NCI-H2227 (cell line): ENCODE data around the gene CD96.
"Not testable (repeated sequence)": the region's sequence is repeated elsewhere in the genome, so short reads cannot be mapped to it uniquely, and the experiment has no call there.

Experiments used
- DNase-seq: peaks from one replicate; lab custom pipeline; 2025; ENCODE audit not compliant: unreplicated experiment; lab: John Stamatoyannopoulos, UW

Gene CD96, protein sequence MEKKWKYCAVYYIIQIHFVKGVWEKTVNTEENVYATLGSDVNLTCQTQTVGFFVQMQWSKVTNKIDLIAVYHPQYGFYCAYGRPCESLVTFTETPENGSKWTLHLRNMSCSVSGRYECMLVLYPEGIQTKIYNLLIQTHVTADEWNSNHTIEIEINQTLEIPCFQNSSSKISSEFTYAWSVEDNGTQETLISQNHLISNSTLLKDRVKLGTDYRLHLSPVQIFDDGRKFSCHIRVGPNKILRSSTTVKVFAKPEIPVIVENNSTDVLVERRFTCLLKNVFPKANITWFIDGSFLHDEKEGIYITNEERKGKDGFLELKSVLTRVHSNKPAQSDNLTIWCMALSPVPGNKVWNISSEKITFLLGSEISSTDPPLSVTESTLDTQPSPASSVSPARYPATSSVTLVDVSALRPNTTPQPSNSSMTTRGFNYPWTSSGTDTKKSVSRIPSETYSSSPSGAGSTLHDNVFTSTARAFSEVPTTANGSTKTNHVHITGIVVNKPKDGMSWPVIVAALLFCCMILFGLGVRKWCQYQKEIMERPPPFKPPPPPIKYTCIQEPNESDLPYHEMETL

DNA sequence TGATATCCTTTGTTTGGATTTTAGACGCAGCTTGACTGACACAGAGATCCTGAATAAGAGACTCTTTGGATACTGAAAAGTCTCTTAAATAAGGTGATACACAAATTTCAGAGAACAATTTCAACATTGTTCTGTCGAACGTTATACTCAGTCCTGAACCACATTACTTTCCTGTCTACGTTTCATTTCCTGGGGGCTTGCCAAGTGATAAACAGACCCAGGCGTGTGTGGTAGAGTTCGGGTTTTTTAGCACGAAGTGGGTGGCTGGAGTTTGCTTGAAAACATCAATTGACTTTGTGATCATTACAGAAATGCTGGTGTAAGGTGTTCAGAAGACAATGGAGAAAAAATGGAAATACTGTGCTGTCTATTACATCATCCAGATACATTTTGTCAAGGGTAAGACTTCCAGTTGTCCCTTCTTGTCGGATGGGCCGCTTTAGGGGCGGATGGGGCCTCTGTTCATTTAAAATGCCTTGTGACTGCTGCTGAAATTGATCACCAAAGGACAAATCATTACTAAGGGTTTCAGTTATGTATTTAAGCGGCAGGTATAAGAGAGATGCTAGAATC lies at the start of gene CD96:
Gene CD96 (plus strand): TSS at position 287 of the 573 bp plus-strand sequence. CDS start 52 bp downstream, at position 339.
- no peak for DNase-seq

DNA sequence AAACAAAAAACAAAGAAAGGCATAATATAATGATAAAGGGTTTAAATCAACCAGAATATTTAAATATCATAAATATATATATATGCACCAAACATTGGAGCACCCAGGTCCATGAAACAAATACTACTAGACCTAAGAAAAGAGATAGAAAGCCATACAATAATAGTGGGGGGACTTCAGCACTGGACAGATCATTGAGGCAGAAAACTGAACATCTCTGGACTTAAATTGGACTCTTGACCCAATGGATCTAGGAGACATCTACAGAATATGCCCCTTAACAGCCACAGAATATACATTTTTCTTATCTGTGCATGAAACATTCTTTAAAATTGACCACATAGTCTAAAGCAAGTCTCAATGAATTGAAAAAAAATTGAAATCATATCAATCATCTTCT lies 48.7 kb upstream of the CD96 start:
- DNase-seq, result no peak

DNA sequence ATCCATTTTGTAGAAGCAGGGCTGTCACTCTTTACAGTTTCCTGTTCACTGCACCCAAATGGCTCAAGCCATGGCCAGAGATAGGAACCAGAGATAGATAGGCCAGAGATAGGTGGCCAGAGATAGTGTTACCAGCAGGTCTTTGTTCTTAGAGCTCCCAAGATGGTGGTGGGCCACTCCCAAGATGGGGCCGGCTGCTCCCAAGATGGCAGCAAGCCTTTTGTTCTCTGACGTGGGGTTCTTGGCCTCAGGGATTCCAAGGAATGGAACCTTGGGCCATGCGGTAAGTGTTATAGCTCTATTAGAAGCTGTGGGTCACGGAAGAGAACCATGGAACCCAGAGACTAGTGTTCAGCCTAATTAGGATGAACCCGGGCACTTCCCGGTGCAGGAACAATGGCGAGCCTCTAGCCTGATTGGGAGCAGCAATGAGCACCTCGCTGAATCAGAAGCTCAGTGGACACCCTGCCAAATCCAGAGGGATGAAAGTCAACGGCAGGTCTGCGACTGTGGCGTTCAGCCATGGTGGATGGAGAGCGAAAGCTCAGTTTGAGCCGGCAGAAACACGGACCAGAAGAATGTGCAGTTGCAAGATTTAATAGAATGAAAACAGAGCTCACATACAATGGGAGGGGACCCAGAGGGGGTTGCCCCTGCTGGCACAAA lies 45.0 kb upstream of the CD96 start:
- peak; percentile 63 for DNase-seq

DNA sequence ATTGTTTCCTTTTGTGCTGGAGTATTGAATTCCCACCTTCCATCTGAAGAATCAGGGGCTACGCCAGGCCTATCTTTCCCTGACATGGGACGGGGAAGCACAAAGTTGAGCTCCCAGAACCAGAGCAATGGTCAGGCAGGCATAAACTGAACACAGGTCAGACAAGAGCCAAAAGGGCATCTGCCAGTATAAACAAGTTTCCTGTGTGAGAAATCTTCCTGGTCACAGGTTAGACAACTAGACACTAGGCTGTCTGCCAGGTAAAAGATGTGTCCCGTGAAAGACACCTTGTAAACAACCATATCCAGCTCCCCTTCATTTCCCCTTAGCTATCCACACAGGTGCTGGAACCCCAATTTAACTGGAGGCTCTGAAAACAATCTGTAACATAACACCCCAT lies 44.0 kb upstream of the CD96 start:
- DNase-seq, result no peak

DNA sequence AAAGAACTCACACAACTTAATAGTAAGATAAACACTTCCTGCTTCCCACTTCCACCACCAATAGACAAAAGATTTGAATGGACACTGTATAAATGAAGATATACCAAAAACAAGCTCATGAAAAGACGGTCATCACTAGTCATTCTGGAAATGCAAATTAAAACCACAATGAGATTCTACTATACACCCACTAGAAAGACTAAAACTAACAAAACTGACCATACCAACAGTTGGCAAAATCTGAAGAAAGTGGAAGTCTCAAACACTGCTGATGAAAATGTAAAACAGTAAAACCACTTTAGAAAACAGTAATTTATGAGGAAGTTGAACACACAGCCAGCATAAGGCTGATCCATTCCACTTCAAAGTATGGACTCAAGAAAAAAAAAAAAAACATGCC lies 35.6 kb upstream of the CD96 start:
- no peak for DNase-seq

DNA sequence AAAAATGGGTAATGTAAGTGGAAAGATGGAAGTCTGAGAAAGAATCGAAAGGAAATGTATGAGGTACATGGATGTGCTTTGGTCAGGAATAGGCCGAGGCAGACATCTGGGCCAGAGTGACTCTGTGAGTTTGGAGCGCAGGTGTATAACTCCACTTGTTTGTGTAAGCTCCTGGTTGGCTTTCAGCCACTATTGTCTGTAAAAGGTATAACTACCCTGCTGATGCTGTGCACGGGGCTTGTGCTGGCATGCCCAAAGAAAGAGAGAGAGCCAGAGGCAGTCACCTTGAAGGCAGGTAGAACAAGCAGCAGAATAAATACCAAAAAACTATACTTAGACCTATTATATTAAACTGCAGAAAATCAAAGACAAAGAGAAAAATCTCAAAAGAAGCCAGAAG lies 32.7 kb upstream of the CD96 start:
- no peak for DNase-seq

DNA sequence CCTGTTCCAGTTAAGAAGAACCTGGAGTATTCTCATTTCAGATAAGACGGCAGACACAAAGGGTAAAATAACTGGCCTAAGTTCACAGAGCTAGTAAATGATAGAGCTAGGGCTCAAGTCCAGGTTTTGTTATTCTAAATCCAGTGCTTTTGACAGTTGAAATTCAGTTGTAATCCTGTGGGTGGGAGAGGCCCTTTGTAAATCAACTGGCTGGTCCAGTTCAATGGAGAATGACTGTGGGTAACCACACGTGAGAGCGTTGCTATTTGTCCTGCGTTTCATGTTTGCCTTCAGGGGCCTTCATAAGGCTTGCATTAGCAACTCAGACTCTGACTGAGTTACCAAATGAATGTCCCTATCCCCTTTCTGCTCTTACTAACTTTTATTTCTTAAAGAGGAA lies 24.2 kb upstream of the CD96 start:
- no peak for DNase-seq

DNA sequence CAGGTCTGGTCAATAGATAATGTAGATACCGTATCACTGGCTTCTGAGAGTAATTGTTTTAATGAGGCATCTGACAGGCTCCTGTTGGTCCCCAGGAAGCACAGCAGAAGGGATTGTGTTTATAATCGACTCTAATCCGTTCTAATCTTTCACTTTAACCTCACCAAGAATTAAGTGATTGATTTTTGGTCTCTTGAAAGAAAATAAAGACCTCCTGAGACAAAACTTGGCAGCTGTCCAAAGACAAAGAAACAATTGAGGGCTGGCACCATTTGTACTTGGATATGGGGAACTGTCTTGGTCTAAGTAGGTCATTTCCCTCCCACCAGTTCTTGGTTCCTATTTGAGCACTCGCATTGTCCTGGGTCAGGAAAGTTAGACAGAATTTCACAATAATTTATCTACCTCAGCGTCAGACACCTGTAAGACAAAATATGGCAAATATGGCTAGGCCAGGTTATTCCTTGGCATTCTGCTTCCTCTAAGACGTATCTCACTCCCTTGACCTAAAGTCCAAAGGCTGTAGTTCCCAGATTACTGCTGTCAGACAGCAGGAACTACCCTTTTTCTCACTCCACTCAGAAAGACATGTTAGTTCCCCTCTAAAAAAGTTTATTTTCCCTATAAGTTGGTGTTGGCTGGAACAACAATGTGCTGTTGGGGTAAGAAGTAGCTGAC lies 22.7 kb upstream of the CD96 start:
- DNase-seq, result peak; percentile 48

DNA sequence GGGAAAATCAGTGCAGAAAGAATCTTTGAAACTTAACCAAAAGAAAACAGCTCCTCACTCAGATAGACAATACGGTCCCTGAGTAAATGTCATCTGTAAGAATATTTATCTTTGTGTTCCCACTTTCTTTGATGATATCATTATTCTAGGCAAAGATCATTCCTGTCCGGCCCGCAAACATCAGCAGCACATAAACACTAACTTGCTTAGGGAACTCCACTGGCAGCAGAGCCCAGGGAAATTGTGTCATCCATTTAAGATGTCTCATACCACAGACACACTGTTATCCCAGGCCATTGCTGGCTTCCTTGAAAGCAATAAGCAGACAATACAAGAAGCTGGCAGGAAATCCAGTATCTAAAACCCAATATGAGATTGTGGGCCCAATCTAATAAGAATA lies 20.1 kb upstream of the CD96 start:
- no peak for DNase-seq

DNA sequence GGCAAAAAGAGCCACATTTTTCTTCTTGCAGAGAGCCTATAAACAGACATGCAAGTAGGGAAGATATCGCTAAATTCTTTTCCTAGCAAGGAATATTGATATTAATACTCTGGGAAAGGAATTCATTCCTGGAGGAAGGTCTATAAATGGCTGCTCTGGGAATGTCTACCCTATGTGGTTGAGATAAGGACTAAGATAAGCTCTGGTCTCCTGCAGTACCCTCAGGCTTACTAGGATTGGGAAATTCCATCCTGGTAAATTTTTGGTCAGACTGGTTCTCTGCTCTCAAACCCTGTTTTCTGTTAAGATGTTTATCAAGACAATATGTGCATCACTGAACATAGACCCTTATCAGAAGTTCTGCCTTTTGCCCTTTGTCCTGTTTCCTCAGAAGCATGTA lies 17.5 kb upstream of the CD96 start:
- DNase-seq, result not testable (repeated sequence)

DNA sequence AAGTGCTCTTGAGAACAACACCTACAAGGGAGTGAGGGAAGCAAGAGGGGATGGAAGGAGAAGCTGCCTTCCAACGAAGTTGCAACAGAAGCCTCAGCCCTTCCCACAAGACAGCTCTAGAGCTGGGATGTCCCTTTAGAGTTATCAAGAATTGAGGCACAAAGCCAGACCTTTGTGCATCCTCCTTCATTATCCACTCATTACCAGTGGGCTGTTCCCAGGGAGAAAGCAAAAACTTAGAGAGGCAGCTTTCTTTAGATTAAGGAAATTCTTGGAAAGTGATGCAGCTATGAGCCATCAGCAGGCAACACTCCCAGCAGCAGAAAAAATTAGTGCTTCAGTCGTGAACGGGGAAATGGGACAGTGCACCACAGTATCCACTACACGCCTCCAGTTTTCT lies 10.6 kb upstream of the CD96 start:
- DNase-seq, result no peak

DNA sequence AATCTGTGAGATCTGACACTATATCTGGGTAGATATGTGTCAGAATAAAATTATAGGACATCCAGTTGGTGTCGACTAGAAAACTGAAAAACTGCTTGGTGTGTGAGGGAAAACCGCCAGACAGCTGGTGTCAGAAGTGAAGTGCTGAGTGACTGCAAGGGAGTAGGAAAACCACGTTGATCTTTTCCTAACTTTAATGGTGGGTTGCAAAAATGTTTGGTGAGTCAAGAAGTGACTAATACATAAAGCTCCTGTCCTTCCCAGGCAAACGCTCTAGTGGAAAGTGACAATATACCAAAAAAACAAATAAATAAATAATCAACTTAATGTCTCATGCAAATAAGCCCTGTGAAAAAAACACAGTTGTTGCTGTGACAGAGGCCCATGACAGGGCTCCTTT lies 7.3 kb upstream of the CD96 start:
- no peak for DNase-seq

DNA sequence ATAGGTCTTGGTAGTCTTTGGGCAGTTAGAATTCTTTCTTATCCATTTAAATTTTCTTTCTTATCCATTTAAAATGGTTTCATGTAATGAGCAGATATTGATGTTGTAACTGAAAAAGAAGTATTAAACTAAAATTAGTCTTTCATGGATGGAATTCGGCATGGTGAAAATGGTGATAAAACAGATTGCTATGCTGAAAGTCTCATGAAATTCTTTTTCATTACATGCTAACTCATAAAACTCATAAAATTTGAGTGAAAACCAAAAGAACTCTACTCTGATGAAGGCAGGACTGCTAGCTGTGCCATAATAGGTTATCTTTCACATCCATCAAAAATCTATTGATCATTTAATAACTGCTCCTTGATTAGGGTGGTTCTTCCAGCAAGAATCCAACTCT lies 3.9 kb upstream of the CD96 start:
- DNase-seq, result no peak

DNA sequence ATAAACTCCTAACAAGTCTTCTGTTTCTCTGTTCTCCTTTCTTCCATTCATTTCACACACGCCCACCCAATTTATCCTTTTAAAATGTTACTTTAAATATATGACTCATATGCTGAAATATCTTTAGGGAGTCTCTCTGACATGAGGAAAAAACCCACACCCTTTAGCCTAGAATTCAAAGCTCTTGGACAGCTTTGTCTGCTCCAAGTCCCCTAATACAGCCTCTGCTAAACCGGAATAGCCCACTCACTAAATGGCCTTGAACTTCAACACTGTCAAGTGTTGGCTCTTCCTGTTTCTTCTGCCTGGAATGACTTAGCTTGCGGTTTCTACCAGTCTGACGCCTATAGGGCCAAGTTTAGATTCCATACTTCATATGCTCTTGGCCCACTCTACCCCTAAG lies 3.3 kb upstream of the CD96 start:
- no peak for DNase-seq

DNA sequence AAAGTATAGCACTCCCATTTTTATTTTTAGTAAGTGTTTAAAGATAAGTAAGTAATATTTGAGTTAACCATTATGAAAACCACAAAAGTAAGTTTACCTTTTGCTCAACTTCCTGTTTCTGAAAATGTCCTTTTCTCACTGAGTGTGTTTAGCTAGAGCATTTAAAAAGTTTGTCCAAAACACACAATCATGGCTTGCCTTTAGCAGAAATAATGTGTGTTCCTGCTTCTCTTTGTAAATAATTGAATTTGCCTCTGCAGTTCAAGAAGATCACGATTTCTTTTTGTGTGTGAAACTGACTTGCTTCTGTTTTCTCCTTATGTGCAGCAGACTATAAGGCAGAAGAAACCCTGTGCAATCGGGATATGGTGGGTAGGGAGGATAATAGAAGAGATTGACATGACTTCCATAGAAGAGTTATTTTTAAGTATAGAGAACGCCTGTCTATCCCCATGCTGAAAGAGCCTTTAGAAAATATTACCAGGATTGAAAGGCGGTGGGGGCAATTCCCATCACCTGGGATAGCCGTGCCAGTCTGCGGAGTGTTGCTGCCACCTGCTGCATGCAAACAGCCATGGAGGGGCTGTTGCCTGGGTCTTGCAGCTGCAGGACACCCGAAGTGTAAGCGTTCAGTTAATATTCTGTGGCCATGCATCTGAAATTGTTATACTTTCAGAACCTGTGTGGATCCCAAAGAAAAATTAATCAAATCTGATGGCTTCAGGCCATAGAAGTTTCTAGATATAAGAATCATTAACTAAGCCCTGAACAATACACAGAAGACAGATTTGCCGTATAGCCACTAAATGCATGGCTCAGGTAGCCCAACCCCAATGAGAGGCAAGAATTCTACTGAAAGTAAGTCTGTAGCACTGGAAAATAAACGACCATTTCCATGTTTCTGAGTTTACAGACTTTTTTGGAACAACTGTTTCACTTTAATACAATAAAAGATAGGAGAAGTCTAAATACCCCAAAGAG lies 2.4 kb upstream of the CD96 start:
- DNase-seq, result peak; percentile 52

DNA sequence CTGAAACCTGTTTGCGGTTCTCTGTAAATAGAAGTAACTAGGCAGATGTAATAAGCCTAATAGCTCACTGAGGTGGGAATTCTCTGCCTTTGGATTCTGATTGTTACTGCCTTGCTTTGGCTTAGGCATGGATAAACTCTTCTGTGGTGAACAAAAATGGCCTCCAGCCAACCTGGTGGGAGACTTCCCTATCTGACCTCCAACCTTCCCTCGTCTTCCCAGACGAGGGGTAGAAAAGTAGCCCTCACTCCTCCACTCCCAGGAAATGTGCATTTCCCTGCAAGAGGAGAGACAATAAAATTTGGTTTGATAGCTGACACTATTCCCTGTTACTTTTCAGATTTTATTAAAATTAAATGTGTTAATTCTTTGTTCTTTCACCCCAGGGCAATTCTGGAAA lies 606 bp upstream of the CD96 start:
- no peak for DNase-seq

DNA sequence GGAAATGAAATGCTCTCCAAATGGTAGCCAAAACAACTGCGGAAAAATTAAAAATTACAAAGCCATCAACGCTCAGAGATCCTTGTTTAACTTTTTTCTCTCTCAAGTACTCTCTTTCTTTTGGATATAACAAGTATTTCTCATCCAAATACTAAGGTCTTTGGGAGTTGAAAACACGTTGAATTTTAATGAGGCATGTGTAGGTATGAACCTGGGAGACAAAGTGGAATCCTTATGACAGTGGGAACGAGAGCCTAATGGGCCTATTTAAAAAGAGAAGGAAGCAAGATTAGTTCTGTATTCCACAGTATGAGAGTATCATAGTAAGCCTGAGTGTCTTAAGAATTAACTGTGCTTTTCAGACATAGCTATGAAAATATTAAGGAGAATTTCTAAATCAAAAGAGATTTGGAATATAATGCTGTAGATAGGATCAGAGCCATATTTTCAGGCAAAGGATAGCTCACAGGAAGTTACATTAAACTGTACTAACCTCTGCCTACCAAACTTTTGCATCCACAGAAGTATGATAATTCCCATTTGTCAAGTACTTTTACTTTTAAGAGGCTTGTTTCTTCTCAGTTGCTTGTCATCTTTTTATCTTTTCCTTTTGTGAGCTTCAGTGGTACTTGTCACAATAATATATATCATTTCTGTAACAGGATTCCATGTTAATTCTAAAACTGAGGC lies 759 bp downstream of the CD96 start:
- DNase-seq, result no peak

DNA sequence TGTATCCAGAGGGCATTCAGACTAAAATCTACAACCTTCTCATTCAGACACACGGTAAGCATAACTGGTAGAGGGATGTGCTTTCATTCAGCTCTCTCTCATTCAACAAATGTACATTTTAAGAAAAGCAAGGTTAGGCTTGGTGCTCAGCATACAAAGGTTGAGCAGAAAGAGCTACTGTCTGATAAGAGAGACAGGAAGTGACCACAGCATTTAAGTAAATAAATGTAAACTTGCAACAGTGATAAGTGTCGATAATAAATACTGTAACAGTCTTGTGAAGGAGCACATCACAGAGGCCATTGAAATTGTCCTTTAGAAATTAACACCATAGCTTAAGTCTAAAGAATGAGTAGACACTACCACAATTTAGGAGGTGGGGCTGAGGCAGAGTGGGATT lies 3.4 kb downstream of the CD96 start:
- no peak for DNase-seq

DNA sequence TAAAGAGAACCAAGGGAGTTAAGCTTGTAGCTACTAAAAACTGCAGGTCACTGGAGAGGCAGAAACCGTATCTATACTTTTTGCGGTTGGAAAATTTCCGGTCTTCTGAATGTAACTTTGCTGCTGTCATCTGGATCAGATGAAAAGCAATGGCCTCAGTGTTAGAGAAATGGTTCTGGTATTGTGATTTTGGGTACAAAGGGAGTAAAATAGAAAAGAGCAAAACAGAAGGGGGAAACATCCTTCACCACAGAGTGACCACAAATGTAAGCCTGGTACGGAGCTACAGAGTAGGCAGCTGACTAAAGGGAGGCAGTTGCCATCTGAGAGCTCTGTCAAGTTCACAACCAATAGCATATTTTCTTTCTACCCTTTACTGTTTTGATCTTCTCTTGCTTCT lies 5.6 kb downstream of the CD96 start:
- no peak for DNase-seq

DNA sequence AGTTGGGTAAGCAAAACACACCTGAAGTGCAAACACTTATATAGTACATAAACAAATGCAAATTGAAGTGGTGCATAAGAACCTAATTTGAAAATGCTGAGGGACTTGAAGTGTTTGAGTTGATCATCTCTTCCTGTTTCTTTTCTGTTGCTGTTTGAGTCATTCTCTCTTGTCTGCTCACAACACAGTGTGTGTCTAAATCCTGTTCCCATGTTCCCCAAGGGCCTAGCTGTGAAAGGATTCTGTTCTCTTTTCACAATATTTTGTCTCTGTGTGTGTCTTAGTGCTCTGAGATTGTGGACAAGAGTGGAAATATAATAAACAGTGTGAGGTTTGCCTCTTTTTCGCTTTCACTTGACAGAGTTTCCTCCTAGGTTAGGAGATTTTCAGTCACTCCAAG lies 6.1 kb downstream of the CD96 start:
- DNase-seq, result no peak
